Skin of body (tissue), 2 donors: ENCODE measurements around the gene P3H2. TPM values are rescaled to one million over a fixed set of nuclear protein-coding genes. Genes with fewer than 3 reads are reported as not detected.

Experiments used
- small RNA-seq: library from RNA; depleted of rRNA; stranded (forward); fragments of <200 nt; gene quantifications from one replicate; pipeline ENCODE3, GENCODE V24; 2014; ENCODE audit warnings: low replicate concordance
- total RNA-seq: library from RNA; depleted of rRNA; stranded (reverse); fragments of >200 nt; gene quantifications from one replicate; pipeline ENCODE4 v1.2.3, GENCODE V29; 2014

The P3H2 gene
- total RNA-seq, 1 donor from 2014 or later = 37.7 TPM

Small RNA genes lying within 50 kb of the gene (small RNA-seq; reads per million reads assigned to genes)
- not detected for gene RNU6-1109P

Other genes starting within 250 kb of the P3H2 start
- gene CLDN1, start 201.5 kb upstream of the P3H2 start, total RNA-seq = 115 TPM